SH-SY5Y (cell line): ENCODE results near the gene ACAT2.

ENCODE experiments used
- GATA2 ChIP-seq: IDR thresholded peaks from 2 replicates; pipeline ENCODE4 v1.6.1; 2011; ENCODE audit warnings: mild to moderate bottlenecking, low read depth, low read length
- GATA3 ChIP-seq: IDR thresholded peaks from 2 replicates; pipeline ENCODE4 v1.6.1; 2011; ENCODE audit warnings: low read depth, mild to moderate bottlenecking, low read length, moderate library complexity

- TF ChIP-seq GATA3 (no peak), GATA2 (no peak; the same call in 1 of the 2 replicates)
Observed at GRCh38 chr6:159790149-159790955, 28.5 kb downstream of the ACAT2 start, which contains the start of gene MRPL18.
